GM23338 (cell line): Measurements from ENCODE around the gene AP3S1. TPM values are rescaled to one million over a fixed set of nuclear protein-coding genes. Genes with fewer than 3 reads are reported as not detected.

Source experiments
- ATAC-seq: fragments of 200-7000 bp; cut with Tn5 transposase; 3 replicates; pipeline ENCODE4 v1.9.1; 2020
- DNase-seq: peaks from one replicate; pipeline ENCODE4 v3.0.0-alpha.2; 2015; ENCODE audit warnings: low spot score
- H2AFZ ChIP-seq: fragments of 200-600 bp; sonication (generic); 2 replicates; pipeline ENCODE4 v1.8.0; 2016; ENCODE audit warnings: antibody characterized with exemption, mild to moderate bottlenecking, moderate library complexity
- H3F3A ChIP-seq: fragments of 200-600 bp; sonication (generic); replicated peaks from 2 replicates; pipeline ENCODE4 v1.8.0; 2017; ENCODE audit warnings: antibody characterized with exemption, mixed run types, low read depth
- H3K27ac ChIP-seq: fragments of 200-600 bp; sonication (generic); 2 replicates; pipeline ENCODE4 v1.6.1; 2016; ENCODE audit warnings: low read depth
- H3K27me3 ChIP-seq: fragments of 200-600 bp; sonication (generic); 2 replicates; pipeline ENCODE4 v1.8.0; 2016; ENCODE audit warnings: mild to moderate bottlenecking, mixed run types, moderate library complexity; ENCODE audit not compliant: insufficient read depth
- H3K36me3 ChIP-seq: fragments of 200-600 bp; sonication (generic); 2 replicates; pipeline ENCODE4 v1.8.0; 2016; ENCODE audit warnings: mild to moderate bottlenecking; ENCODE audit not compliant: insufficient read depth
- H3K4me1 ChIP-seq: fragments of 200-600 bp; sonication (generic); 2 replicates; pipeline ENCODE4 v1.8.0; 2016; ENCODE audit warnings: mild to moderate bottlenecking, moderate library complexity; ENCODE audit not compliant: insufficient read depth
- H3K4me2 ChIP-seq: fragments of 200-600 bp; sonication (generic); 2 replicates; pipeline ENCODE4 v1.7.1; 2017; ENCODE audit warnings: mixed run types
- H3K4me3 ChIP-seq: fragments of 200-600 bp; sonication (generic); 2 replicates; pipeline ENCODE4 v1.6.1; 2016; ENCODE audit warnings: mixed run types
- H3K79me2 ChIP-seq: fragments of 200-600 bp; sonication (generic); replicated peaks from 2 replicates; pipeline ENCODE4 v1.8.0; 2017; ENCODE audit warnings: mild to moderate bottlenecking; ENCODE audit not compliant: insufficient read depth
- H3K9me2 ChIP-seq: fragments of 200-600 bp; sonication (generic); 2 replicates; pipeline ENCODE4 v1.8.0; 2017; ENCODE audit not compliant: insufficient read depth
- H4K20me1 ChIP-seq: fragments of 200-600 bp; sonication (generic); replicated peaks from 2 replicates; pipeline ENCODE4 v1.8.0; 2017; ENCODE audit warnings: mild to moderate bottlenecking; ENCODE audit not compliant: insufficient read depth
- H3K27ac Mint-ChIP-seq: 2 replicates; pipeline ENCODE4 v1.8.0; 2020; ENCODE audit warnings: inconsistent platforms, mild to moderate bottlenecking, moderate library complexity, mixed read lengths
- H3K27me3 Mint-ChIP-seq: 3 replicates; pipeline ENCODE4 v1.8.0; 2022; ENCODE audit warnings: low read depth, mild to moderate bottlenecking, moderate library complexity, mixed read lengths, inconsistent platforms; ENCODE audit not compliant: insufficient read depth, poor library complexity
- H3K36me3 Mint-ChIP-seq: 3 replicates; pipeline ENCODE4 v1.8.0; 2021; ENCODE audit warnings: low read depth, mild to moderate bottlenecking, inconsistent platforms, moderate library complexity, mixed read lengths
- H3K4me1 Mint-ChIP-seq: 3 replicates; pipeline ENCODE4 v1.8.0; 2020; ENCODE audit warnings: mild to moderate bottlenecking, inconsistent platforms, mixed read lengths
- H3K4me3 Mint-ChIP-seq: 3 replicates; pipeline ENCODE4 v1.8.0; 2021; ENCODE audit warnings: moderate library complexity, mild to moderate bottlenecking, inconsistent platforms, mixed read lengths
- H3K9me3 Mint-ChIP-seq: 3 replicates; pipeline ENCODE4 v1.8.0; 2020; ENCODE audit warnings: moderate library complexity, mild to moderate bottlenecking, inconsistent platforms, mixed read lengths
- CREB1 ChIP-seq: fragments of 250-450 bp; sonication (Bioruptor Pico); IDR thresholded peaks from 2 replicates; pipeline ENCODE4 v1.5.0; 2020; ENCODE audit warnings: low read depth, mild to moderate bottlenecking, moderate library complexity
- EZH2 ChIP-seq: fragments of 200-600 bp; sonication (generic); IDR thresholded peaks from one replicate; pipeline ENCODE4 v1.8.0; 2017; ENCODE audit warnings: antibody characterized with exemption, mild to moderate bottlenecking, low read depth; ENCODE audit not compliant: unreplicated experiment
- EZH2phosphoT487 ChIP-seq: fragments of 200-600 bp; sonication (generic); IDR thresholded peaks from one replicate; pipeline ENCODE4 v1.8.1; 2018; ENCODE audit warnings: antibody characterized with exemption; ENCODE audit not compliant: unreplicated experiment
- JUNB ChIP-seq: IDR thresholded peaks from one replicate; pipeline ENCODE4 v1.6.1; 2016; ENCODE audit warnings: antibody characterized with exemption; ENCODE audit not compliant: unreplicated experiment
- NANOG ChIP-seq: IDR thresholded peaks from 2 replicates; pipeline ENCODE4 v1.6.1; 2016; ENCODE audit warnings: antibody characterized with exemption, borderline replicate concordance
- POLR2AphosphoS5 ChIP-seq: IDR thresholded peaks from 2 replicates; pipeline ENCODE4 v1.6.1; 2016; ENCODE audit warnings: antibody characterized with exemption, low read depth
- STAT1 ChIP-seq: IDR thresholded peaks from one replicate; pipeline ENCODE4 v1.6.1; 2016; ENCODE audit warnings: antibody characterized with exemption; ENCODE audit not compliant: unreplicated experiment
- ZNF114 ChIP-seq: fragments of 250-450 bp; sonication (Bioruptor Pico); IDR thresholded peaks from 2 replicates; pipeline ENCODE4 v1.5.0; 2020; ENCODE audit warnings: mild to moderate bottlenecking, moderate library complexity
- ZNF331 ChIP-seq: fragments of 250-450 bp; sonication (Bioruptor Pico); IDR thresholded peaks from 2 replicates; pipeline ENCODE4 v1.5.0; 2020; ENCODE audit warnings: low read depth, mild to moderate bottlenecking, moderate library complexity
- polyA plus RNA-seq: library from polyadenylated mRNA; unstranded; fragments of >200 nt; fragmentation: Nextera tagmentation; extraction: Ambion mirVana; gene quantifications from 2 replicates; pipeline ENCODE4 v1.2.1, GENCODE V29; 2016
- total RNA-seq: library from RNA; depleted of rRNA; stranded (reverse); fragments of >200 nt; shearing (Covaris generic); gene quantifications from 2 replicates; pipeline ENCODE4 v1.2.3, GENCODE V29; 2014
- TF ChIP-seq, protein P1 (sequence below): fragments of 250-450 bp; sonication (Bioruptor Pico); IDR thresholded peaks from 2 replicates; pipeline ENCODE4 v1.5.0; 2020; ENCODE audit warnings: mild to moderate bottlenecking, moderate library complexity
- TF ChIP-seq, protein P2 (sequence below): IDR thresholded peaks from one replicate; pipeline ENCODE4 v1.6.1; 2018; ENCODE audit warnings: antibody characterized with exemption; ENCODE audit not compliant: unreplicated experiment
- TF ChIP-seq, protein P3 (sequence below), 2 experiments: fragments of 200-600 bp in 1 of 2; sonication (generic) in 1 of 2; conservative IDR thresholded peaks; 2 replicates each; pipeline versions ENCODE4 v1.5.1 to v1.6.1; 2016 to 2017; ENCODE audit warnings: antibody characterized with exemption in 2 of 2, low read depth in 2 of 2, mild to moderate bottlenecking in 2 of 2, moderate library complexity in 1 of 2
- TF ChIP-seq, protein P4 (sequence below): IDR thresholded peaks from 2 replicates; pipeline ENCODE4 v1.6.1; 2016; ENCODE audit warnings: antibody characterized with exemption

Gene AP3S1
- total and polyA plus RNA-seq, 2 experiments from 2014 or later = 143 to 232 TPM

DNA sequence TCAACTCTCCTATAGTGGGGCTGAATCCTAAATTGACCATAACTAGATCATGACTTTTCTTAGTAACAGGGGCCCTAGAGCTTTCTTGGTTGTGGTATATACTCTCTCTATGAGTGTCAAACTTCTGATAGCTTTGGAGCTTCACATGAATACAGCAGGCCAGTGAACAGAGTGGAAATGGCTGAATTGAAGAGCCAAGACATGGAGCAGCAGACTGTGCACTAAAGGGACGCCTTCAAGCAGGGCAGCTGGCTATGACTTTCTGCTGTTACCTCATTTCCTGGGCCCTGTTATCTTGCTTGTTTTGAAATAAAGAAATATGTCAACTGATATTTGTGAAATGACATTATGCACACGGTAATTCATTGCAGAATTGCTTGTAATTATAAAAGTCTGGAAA, 41.6 kb upstream of the AP3S1 start:
- Mint-ChIP-seq H3K36me3 (peaks cover 12% of the 10 kb centered on the region; the same call in 2 of the 3 replicates), H3K4me3 (no peak overlapping the region), H3K9me3 (no peaks in the 10 kb centered on the region), H3K27me3 (no peaks in the 10 kb centered on the region), H3K4me1 (no peaks in the 10 kb centered on the region), H3K27ac (no peak overlapping the region)
- TF ChIP-seq CREB1 (CRISPR knock-in tag) = no peak
- no peak for TF ChIP-seq POLR2AphosphoS5
- TF ChIP-seq STAT1 = no peak
- no peak for TF ChIP-seq NANOG
- TF ChIP-seq, protein P1, sequence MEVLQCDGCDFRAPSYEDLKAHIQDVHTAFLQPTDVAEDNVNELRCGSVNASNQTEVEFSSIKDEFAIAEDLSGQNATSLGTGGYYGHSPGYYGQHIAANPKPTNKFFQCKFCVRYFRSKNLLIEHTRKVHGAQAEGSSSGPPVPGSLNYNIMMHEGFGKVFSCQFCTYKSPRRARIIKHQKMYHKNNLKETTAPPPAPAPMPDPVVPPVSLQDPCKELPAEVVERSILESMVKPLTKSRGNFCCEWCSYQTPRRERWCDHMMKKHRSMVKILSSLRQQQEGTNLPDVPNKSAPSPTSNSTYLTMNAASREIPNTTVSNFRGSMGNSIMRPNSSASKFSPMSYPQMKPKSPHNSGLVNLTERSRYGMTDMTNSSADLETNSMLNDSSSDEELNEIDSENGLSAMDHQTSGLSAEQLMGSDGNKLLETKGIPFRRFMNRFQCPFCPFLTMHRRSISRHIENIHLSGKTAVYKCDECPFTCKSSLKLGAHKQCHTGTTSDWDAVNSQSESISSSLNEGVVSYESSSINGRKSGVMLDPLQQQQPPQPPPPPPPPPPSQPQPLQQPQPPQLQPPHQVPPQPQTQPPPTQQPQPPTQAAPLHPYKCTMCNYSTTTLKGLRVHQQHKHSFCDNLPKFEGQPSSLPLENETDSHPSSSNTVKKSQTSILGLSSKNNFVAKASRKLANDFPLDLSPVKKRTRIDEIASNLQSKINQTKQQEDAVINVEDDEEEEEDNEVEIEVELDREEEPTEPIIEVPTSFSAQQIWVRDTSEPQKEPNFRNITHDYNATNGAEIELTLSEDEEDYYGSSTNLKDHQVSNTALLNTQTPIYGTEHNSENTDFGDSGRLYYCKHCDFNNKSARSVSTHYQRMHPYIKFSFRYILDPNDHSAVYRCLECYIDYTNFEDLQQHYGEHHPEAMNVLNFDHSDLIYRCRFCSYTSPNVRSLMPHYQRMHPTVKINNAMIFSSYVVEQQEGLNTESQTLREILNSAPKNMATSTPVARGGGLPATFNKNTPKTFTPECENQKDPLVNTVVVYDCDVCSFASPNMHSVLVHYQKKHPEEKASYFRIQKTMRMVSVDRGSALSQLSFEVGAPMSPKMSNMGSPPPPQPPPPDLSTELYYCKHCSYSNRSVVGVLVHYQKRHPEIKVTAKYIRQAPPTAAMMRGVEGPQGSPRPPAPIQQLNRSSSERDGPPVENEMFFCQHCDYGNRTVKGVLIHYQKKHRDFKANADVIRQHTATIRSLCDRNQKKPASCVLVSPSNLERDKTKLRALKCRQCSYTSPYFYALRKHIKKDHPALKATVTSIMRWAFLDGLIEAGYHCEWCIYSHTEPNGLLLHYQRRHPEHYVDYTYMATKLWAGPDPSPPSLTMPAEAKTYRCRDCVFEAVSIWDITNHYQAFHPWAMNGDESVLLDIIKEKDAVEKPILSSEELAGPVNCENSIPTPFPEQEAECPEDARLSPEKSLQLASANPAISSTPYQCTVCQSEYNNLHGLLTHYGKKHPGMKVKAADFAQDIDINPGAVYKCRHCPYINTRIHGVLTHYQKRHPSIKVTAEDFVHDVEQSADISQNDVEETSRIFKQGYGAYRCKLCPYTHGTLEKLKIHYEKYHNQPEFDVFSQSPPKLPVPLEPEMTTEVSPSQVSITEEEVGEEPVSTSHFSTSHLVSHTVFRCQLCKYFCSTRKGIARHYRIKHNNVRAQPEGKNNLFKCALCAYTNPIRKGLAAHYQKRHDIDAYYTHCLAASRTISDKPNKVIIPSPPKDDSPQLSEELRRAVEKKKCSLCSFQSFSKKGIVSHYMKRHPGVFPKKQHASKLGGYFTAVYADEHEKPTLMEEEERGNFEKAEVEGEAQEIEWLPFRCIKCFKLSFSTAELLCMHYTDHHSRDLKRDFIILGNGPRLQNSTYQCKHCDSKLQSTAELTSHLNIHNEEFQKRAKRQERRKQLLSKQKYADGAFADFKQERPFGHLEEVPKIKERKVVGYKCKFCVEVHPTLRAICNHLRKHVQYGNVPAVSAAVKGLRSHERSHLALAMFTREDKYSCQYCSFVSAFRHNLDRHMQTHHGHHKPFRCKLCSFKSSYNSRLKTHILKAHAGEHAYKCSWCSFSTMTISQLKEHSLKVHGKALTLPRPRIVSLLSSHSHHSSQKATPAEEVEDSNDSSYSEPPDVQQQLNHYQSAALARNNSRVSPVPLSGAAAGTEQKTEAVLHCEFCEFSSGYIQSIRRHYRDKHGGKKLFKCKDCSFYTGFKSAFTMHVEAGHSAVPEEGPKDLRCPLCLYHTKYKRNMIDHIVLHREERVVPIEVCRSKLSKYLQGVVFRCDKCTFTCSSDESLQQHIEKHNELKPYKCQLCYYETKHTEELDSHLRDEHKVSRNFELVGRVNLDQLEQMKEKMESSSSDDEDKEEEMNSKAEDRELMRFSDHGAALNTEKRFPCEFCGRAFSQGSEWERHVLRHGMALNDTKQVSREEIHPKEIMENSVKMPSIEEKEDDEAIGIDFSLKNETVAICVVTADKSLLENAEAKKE (CRISPR knock-in tag) = no peak
- no peak for TF ChIP-seq ZNF114
- TF ChIP-seq, protein P2, sequence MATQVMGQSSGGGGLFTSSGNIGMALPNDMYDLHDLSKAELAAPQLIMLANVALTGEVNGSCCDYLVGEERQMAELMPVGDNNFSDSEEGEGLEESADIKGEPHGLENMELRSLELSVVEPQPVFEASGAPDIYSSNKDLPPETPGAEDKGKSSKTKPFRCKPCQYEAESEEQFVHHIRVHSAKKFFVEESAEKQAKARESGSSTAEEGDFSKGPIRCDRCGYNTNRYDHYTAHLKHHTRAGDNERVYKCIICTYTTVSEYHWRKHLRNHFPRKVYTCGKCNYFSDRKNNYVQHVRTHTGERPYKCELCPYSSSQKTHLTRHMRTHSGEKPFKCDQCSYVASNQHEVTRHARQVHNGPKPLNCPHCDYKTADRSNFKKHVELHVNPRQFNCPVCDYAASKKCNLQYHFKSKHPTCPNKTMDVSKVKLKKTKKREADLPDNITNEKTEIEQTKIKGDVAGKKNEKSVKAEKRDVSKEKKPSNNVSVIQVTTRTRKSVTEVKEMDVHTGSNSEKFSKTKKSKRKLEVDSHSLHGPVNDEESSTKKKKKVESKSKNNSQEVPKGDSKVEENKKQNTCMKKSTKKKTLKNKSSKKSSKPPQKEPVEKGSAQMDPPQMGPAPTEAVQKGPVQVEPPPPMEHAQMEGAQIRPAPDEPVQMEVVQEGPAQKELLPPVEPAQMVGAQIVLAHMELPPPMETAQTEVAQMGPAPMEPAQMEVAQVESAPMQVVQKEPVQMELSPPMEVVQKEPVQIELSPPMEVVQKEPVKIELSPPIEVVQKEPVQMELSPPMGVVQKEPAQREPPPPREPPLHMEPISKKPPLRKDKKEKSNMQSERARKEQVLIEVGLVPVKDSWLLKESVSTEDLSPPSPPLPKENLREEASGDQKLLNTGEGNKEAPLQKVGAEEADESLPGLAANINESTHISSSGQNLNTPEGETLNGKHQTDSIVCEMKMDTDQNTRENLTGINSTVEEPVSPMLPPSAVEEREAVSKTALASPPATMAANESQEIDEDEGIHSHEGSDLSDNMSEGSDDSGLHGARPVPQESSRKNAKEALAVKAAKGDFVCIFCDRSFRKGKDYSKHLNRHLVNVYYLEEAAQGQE = no peak
- no peak for TF ChIP-seq ZNF331 (CRISPR knock-in tag)
- TF ChIP-seq JUNB = no peak
- TF ChIP-seq, protein P3, sequence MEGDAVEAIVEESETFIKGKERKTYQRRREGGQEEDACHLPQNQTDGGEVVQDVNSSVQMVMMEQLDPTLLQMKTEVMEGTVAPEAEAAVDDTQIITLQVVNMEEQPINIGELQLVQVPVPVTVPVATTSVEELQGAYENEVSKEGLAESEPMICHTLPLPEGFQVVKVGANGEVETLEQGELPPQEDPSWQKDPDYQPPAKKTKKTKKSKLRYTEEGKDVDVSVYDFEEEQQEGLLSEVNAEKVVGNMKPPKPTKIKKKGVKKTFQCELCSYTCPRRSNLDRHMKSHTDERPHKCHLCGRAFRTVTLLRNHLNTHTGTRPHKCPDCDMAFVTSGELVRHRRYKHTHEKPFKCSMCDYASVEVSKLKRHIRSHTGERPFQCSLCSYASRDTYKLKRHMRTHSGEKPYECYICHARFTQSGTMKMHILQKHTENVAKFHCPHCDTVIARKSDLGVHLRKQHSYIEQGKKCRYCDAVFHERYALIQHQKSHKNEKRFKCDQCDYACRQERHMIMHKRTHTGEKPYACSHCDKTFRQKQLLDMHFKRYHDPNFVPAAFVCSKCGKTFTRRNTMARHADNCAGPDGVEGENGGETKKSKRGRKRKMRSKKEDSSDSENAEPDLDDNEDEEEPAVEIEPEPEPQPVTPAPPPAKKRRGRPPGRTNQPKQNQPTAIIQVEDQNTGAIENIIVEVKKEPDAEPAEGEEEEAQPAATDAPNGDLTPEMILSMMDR (conservative IDR thresholded peaks at IDR 0.05; ENCODE audit: low read depth in 2 of 2) = no peak
- no peak for TF ChIP-seq EZH2
- no peak for TF ChIP-seq EZH2phosphoT487
- TF ChIP-seq, protein P4, sequence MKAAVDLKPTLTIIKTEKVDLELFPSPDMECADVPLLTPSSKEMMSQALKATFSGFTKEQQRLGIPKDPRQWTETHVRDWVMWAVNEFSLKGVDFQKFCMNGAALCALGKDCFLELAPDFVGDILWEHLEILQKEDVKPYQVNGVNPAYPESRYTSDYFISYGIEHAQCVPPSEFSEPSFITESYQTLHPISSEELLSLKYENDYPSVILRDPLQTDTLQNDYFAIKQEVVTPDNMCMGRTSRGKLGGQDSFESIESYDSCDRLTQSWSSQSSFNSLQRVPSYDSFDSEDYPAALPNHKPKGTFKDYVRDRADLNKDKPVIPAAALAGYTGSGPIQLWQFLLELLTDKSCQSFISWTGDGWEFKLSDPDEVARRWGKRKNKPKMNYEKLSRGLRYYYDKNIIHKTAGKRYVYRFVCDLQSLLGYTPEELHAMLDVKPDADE = no peak
- H3K79me2 ChIP-seq = no peaks in the 10 kb centered on the region
- H3K27ac ChIP-seq = no peak overlapping the region
- H3K4me3 ChIP-seq = no peak overlapping the region
- H3K27me3 ChIP-seq = no peaks in the 10 kb centered on the region
- no peaks in the 10 kb centered on the region for H3F3A ChIP-seq
- H3K4me1 ChIP-seq = no peaks in the 10 kb centered on the region
- no peak overlapping the region for H2AFZ ChIP-seq
- H3K4me2 ChIP-seq = no peak overlapping the region
- no peak for DNase-seq
- no peaks in the 10 kb centered on the region for H3K9me2 ChIP-seq
- H3K36me3 ChIP-seq = no peaks in the 10 kb centered on the region
- no peaks in the 10 kb centered on the region for H4K20me1 ChIP-seq
- no peak for ATAC-seq
